ENCODE data around the gene P2RY2.

DNA sequence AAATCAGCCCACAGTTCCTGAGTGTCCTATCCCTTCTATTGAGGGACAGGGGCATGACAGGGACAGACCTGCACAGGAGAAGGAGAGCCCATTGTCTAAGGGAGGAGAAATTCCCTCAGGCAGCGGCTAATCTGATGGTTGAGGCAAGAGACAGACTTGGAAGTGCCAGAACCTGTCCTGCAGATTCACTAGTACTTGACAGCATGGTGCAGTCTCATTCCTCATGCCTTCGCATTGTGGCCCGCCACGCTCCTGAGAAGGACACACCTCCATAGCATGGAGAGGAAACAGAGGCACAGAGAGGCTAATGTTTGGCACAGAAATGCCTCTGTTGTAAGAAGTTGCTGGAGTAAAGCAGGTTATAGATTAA lies 57.3 kb downstream of the P2RY2 start:
- TF ChIP-seq EZH2phosphoT487 (IDR thresholded peaks at IDR 0.05; ENCODE audit: borderline replicate concordance) (no peak), CEBPB (IDR thresholded peaks at IDR 0.05; ENCODE audit: low read depth) (no peak)

Measured in HCT116 (cell line).